GM19043 (cell line): ENCODE results near the gene CCL1.
"Not testable (repeated sequence)": the region's sequence is repeated elsewhere in the genome, so short reads cannot be mapped to it uniquely, and the experiment has no call there.

Source experiments
- ATAC-seq: cut with Tn5 transposase; IDR thresholded peaks from one replicate; pipeline ENCODE4 v1.9.1; 2021; ENCODE audit warnings: low read depth; ENCODE audit not compliant: unreplicated experiment

Gene CCL1

GRCh38 chr17:34361478-34362061 lies 1.5 kb downstream of the CCL1 start:
- ATAC-seq, result no peak

GRCh38 chr17:34360601-34361270 lies 2.3 kb downstream of the CCL1 start:
- ATAC-seq, result no peak

GRCh38 chr17:34358631-34359030 lies 4.4 kb downstream of the CCL1 start:
- no peak for ATAC-seq

GRCh38 chr17:34357398-34357797 lies 5.6 kb downstream of the CCL1 start:
- no peak for ATAC-seq

GRCh38 chr17:34356194-34356593 lies 6.8 kb downstream of the CCL1 start, which contains the start of gene CCL13:
Gene CCL13, plus strand, starts transcription at chr17:34356480. Its CDS starts 47 bp downstream, at chr17:34356527.
- no peak for ATAC-seq

- no peak for ATAC-seq
Observed at GRCh38 chr17:34354637-34355036, 8.4 kb downstream of the CCL1 start.

GRCh38 chr17:34352191-34352590 lies 10.8 kb downstream of the CCL1 start:
- ATAC-seq, result no peak

GRCh38 chr17:34351096-34351495 lies 11.9 kb downstream of the CCL1 start:
- ATAC-seq, result no peak

- ATAC-seq, result no peak
Observed at GRCh38 chr17:34349751-34350150, 13.3 kb downstream of the CCL1 start.

GRCh38 chr17:34347063-34347462 lies 16.0 kb downstream of the CCL1 start:
- ATAC-seq, result no peak

- no peak for ATAC-seq
Observed at GRCh38 chr17:34341916-34342315, 21.1 kb downstream of the CCL1 start.

GRCh38 chr17:34339138-34339770 lies 23.8 kb downstream of the CCL1 start:
- no peak for ATAC-seq

GRCh38 chr17:34337701-34338100 lies 25.3 kb downstream of the CCL1 start:
- ATAC-seq, result no peak

- not testable (repeated sequence) for ATAC-seq
Observed at GRCh38 chr17:34327580-34327979, 35.5 kb downstream of the CCL1 start.

GRCh38 chr17:34321964-34322363 lies 41.1 kb downstream of the CCL1 start:
- no peak for ATAC-seq

- ATAC-seq, result no peak
Observed at GRCh38 chr17:34319039-34319483, 44.0 kb downstream of the CCL1 start, which contains the start of gene CCL8. Gene CCL8, plus strand, starts transcription at chr17:34319435. Its CDS starts 67 bp downstream, at chr17:34319502.

- ATAC-seq, result no peak
Observed at GRCh38 chr17:34318474-34318873, 44.6 kb downstream of the CCL1 start.

- ATAC-seq, result no peak
Observed at GRCh38 chr17:34314279-34314678, 48.8 kb downstream of the CCL1 start.

GRCh38 chr17:34313164-34313563 lies 49.9 kb downstream of the CCL1 start:
- ATAC-seq, result no peak

GRCh38 chr17:34312080-34312479 lies 51.0 kb downstream of the CCL1 start:
- ATAC-seq, result no peak

- ATAC-seq, result no peak
Observed at GRCh38 chr17:34311291-34311690, 51.7 kb downstream of the CCL1 start.
